ENCODE data around the gene BLID. TPM values are rescaled to one million over a fixed set of nuclear protein-coding genes. Genes with fewer than 3 reads are reported as not detected.

BLID gene
- total and polyA plus RNA-seq, 10 of the 15 experiments (the other 5 are each of a cell fraction or from before 2014, with no cell fraction given) = not detected

DNA sequence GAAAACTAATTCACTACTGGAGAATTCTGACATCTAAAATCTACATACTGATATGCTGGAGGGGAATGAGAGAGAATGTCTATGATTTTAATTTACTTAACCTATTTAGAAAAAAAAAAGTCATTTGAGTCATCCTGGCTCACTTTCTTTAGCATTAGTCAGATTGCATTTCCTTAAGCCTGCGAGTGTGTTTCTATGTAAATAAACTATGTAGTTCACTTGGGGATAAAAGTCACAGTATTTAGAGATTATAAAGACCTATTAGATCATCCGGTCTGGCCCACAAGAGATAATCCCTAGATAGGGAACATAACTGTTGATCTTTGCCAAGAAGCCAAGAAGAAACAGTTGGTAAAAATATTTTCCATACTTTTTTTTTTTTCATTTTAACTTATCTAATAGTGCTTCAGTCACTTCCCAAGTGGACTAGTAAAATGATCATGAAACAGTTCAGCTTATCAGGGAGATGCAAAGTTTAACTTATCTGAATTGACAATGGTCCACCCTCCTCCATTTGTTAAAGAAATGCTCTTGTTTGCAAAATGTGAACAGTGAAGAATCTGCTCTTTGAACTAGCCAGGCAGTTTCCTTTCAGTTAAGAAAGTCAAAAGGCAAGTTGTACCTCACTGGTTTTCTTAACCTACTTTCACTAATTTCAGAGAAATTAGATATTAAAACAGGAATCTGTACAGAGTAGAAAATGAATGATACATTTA, 21.2 kb upstream of the BLID start:
- Histone ChIP-seq H3K9ac (ENCODE audit: control insufficient read depth, insufficient read depth, low read length) (no peak overlapping the region), H3K4me2 (ENCODE audit: control insufficient read depth, insufficient read depth) (no peak overlapping the region), H3K9me3 (replicated peaks; ENCODE audit: control insufficient read depth, insufficient read depth, low read length) (no peaks in the 10 kb centered on the region), H2AFZ (ENCODE audit: control insufficient read depth, low read depth, low read length) (no peak overlapping the region), H3K4me1 (ENCODE audit: control insufficient read depth, insufficient read depth, low read length) (no peaks in the 10 kb centered on the region), H3K27ac (ENCODE audit: control insufficient read depth, insufficient read depth) (no peak overlapping the region), H4K20me1 (ENCODE audit: control insufficient read depth, insufficient read depth) (no peaks in the 10 kb centered on the region), H3K4me3 (no peak overlapping the region), H3K36me3 (ENCODE audit: control insufficient read depth in 2 of 2, insufficient read depth in 2 of 2, low read length in 1 of 2) (no peaks in the 10 kb centered on the region), H3K27me3 (replicated peaks in 1 of 2; ENCODE audit: control insufficient read depth in 2 of 2, insufficient read depth in 2 of 2, low read length in 1 of 2) (no peaks in the 10 kb centered on the region; a peak in 1 of 4 replicates), H3K79me2 (ENCODE audit: control insufficient read depth, insufficient read depth, low read length) (no peaks in the 10 kb centered on the region)
- WGBS (ENCODE audit: insufficient coverage, insufficient replicate concordance, low lambda C conversion rate, missing lambda C conversion rate) = 11% methylated on average over 2 of the region's 2 CpGs
- DNase-seq (ENCODE audit: low read depth, low spot score) (no peak), ATAC-seq (no peak), FAIRE-seq (no peak)
- intact Hi-C loops (cut with micrococcal nuclease; ENCODE audit: unreplicated experiment) = no loop called here
- TF ChIP-seq NRF1 (conservative IDR thresholded peaks at IDR 0.05; ENCODE audit: low read depth, low read length) (no peak), EZH2 (IDR thresholded peaks at IDR 0.05; ENCODE audit: borderline replicate concordance, control insufficient read depth, low read depth, low read length) (no peak), MTA2 (IDR thresholded peaks at IDR 0.05; ENCODE audit: low read depth) (no peak), ASH2L (IDR thresholded peaks at IDR 0.05; ENCODE audit: borderline replicate concordance, low read depth) (no peak)
- BruUV-seq (replicated peaks) = no TSS peak
- ChIA-PET POLR2A (no interaction called here), SMC1A (ENCODE audit: uncharacterized antibody, unreplicated experiment) (no interaction called here), RAD21 (ENCODE audit: unreplicated experiment) (no interaction called here), CTCF (no interaction called here)
- in situ Hi-C loops (cut with MboI) = no loop called here

DNA sequence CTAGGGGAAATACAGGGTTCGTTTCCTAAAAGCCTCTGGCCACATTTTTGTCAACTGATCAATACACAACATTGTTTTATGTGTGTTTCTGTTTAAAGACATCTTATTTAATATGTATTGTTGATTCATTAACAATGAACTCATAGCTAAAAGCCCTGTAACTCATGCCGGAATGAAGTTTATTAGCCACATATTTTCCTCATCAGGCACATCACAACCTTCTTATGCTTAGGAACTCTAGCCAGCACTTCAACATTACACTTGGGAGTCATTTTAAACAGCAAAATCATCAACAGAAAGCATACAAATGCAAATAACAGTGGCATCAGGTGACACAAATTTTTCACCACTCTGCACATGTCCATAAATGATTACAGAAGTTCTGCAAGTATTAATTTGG, 15.1 kb upstream of the BLID start:
- 27% methylated on average over 2 of the region's 2 CpGs for WGBS (ENCODE audit: insufficient coverage, insufficient replicate concordance, low lambda C conversion rate, missing lambda C conversion rate)
- TF ChIP-seq CBFB (IDR thresholded peaks at IDR 0.05; ENCODE audit: low read depth) = no peak
- TF ChIP-seq BHLHE40 (IDR thresholded peaks at IDR 0.05; ENCODE audit: borderline replicate concordance in 1 of 2, low read depth in 2 of 2, low read length in 1 of 2) = no peak
- TF ChIP-seq ZNF274 (IDR thresholded peaks at IDR 0.05; ENCODE audit: insufficient read depth, insufficient read length) = no peak
- no peak for TF ChIP-seq FOS (IDR thresholded peaks at IDR 0.05; ENCODE audit: borderline replicate concordance, extremely low read depth, insufficient read length)
- no peak for TF ChIP-seq BRCA1 (IDR thresholded peaks at IDR 0.05; ENCODE audit: low read depth, low read length)
- TF ChIP-seq STAT3 (IDR thresholded peaks at IDR 0.05; ENCODE audit: low read depth, low read length) = no peak
- no peak for TF ChIP-seq ETV6 (conservative IDR thresholded peaks at IDR 0.05 in 1 of 2, IDR thresholded peaks at IDR 0.05 in 1 of 2; ENCODE audit: borderline replicate concordance in 1 of 2, low read depth in 1 of 2)
- no peak for TF ChIP-seq BCL11A (IDR thresholded peaks at IDR 0.05; ENCODE audit: low read depth, low read length)
- no peak for TF ChIP-seq EZH2 (IDR thresholded peaks at IDR 0.05; ENCODE audit: borderline replicate concordance, control insufficient read depth, low read depth, low read length)
- no peak for TF ChIP-seq RAD21 (IDR thresholded peaks at IDR 0.05; ENCODE audit: insufficient read depth, low read depth, low read length)
- no peak for TF ChIP-seq YY1 (IDR thresholded peaks at IDR 0.05; ENCODE audit: low read depth, low read length)
- TF ChIP-seq KLF5 (IDR thresholded peaks at IDR 0.05; ENCODE audit: partially characterized antibody) = no peak

More for the DNA sequence above, 15.1 kb upstream of the BLID start:
- DNase-seq (ENCODE audit: low read depth, low spot score) (no peak), FAIRE-seq (no peak), ATAC-seq (no peak)
- Histone ChIP-seq H2AFZ (ENCODE audit: control insufficient read depth, low read depth, low read length) (no peak overlapping the region), H3K4me2 (ENCODE audit: control insufficient read depth, insufficient read depth) (no peak overlapping the region), H3K27ac (ENCODE audit: control insufficient read depth, insufficient read depth) (no peak overlapping the region), H3K79me2 (ENCODE audit: control insufficient read depth, insufficient read depth, low read length) (no peaks in the 10 kb centered on the region), H3K4me1 (ENCODE audit: control insufficient read depth, insufficient read depth, low read length) (no peaks in the 10 kb centered on the region), H4K20me1 (ENCODE audit: control insufficient read depth, insufficient read depth) (no peaks in the 10 kb centered on the region; the same call in 1 of the 2 replicates), H3K9ac (ENCODE audit: control insufficient read depth, insufficient read depth, low read length) (no peak overlapping the region), H3K27me3 (replicated peaks in 1 of 2; ENCODE audit: control insufficient read depth in 2 of 2, insufficient read depth in 2 of 2, low read length in 1 of 2) (no peaks in the 10 kb centered on the region), H3K36me3 (ENCODE audit: control insufficient read depth in 2 of 2, insufficient read depth in 2 of 2, low read length in 1 of 2) (no peaks in the 10 kb centered on the region), H3K4me3 (no peak overlapping the region), H3K9me3 (replicated peaks; ENCODE audit: control insufficient read depth, insufficient read depth, low read length) (no peaks in the 10 kb centered on the region)
- ChIA-PET SMC1A (ENCODE audit: uncharacterized antibody, unreplicated experiment) (no interaction called here), POLR2A (no interaction called here), CTCF (interaction anchor here (1.0 kb wide), 1 partner anchor 23 kb away, joined by 3 read pairs; no protein-coding TSS in a partner anchor), RAD21 (ENCODE audit: unreplicated experiment) (no interaction called here)
- BruUV-seq (replicated peaks) = no TSS peak
- intact Hi-C loops (cut with micrococcal nuclease; ENCODE audit: unreplicated experiment) (no loop called here), in situ Hi-C loops (cut with MboI) (no loop called here)
